GM12801 (cell line): ENCODE measurements around the gene FTL.

Experiments used
- TF ChIP-seq, protein P1 (sequence below): IDR thresholded peaks from one replicate; pipeline ENCODE4 v1.5.1; 2011; ENCODE audit warnings: control low read depth; ENCODE audit not compliant: insufficient read length; ENCODE audit errors: extremely low read depth

FTL gene

DNA sequence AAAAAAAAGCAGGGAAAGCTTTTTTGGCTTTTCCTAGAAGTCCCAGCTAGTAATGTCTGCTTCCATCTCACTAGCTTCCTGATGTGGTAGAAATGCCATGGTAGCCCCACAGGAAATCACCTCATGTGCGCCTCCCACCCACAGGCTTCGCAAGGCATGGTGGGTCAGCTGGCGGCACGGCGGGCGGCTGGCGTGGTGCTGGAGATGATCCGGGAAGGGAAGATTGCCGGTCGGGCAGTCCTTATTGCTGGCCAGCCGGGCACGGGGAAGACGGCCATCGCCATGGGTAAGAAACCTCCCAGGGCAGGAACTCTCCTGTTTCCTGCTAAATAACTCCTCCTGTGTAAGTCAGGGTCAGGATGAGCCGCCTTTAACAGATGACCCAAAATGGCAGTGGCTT, 39.0 kb downstream of the FTL start:
- TF ChIP-seq, protein P1, sequence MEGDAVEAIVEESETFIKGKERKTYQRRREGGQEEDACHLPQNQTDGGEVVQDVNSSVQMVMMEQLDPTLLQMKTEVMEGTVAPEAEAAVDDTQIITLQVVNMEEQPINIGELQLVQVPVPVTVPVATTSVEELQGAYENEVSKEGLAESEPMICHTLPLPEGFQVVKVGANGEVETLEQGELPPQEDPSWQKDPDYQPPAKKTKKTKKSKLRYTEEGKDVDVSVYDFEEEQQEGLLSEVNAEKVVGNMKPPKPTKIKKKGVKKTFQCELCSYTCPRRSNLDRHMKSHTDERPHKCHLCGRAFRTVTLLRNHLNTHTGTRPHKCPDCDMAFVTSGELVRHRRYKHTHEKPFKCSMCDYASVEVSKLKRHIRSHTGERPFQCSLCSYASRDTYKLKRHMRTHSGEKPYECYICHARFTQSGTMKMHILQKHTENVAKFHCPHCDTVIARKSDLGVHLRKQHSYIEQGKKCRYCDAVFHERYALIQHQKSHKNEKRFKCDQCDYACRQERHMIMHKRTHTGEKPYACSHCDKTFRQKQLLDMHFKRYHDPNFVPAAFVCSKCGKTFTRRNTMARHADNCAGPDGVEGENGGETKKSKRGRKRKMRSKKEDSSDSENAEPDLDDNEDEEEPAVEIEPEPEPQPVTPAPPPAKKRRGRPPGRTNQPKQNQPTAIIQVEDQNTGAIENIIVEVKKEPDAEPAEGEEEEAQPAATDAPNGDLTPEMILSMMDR: no peak

- TF ChIP-seq, protein P1: no peak
Measured at GRCh38 chr19:49004964-49005614, 40.0 kb downstream of the FTL start.

DNA sequence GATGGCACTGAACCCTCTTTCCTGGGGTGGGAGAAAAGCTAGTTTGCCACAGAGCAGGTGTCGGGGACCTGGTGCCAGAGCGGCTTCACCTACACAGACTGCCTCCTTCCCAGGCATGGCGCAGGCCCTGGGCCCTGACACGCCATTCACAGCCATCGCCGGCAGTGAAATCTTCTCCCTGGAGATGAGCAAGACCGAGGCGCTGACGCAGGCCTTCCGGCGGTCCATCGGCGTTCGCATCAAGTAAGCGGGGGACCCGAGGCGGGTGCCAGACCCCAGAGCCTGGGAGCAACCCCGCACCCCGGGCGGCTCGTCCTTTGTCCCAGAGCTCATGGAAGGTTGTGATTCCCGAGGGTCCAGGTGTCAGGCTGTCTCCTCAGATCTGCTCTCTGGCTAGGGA, 41.8 kb downstream of the FTL start:
- TF ChIP-seq, protein P1: no peak

- TF ChIP-seq, protein P1: no peak
Measured at GRCh38 chr19:49009828-49010227, 44.7 kb downstream of the FTL start.

DNA sequence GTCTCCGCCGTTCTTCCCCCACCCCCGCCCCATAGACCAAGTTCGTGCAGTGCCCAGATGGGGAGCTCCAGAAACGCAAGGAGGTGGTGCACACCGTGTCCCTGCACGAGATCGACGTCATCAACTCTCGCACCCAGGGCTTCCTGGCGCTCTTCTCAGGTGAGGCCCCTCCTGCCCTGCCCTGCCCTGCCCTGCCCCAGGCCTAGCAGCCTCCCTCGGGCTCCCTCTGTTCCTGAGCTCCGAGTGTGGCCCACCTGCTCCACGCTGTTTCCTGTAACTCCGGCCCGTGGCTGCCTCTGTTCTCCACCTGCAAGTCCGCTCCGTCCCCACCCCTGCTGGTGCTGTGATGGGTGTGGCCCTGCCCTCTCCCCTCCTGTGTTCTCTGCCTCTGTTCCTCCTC, 45.3 kb downstream of the FTL start:
- TF ChIP-seq, protein P1: no peak

DNA sequence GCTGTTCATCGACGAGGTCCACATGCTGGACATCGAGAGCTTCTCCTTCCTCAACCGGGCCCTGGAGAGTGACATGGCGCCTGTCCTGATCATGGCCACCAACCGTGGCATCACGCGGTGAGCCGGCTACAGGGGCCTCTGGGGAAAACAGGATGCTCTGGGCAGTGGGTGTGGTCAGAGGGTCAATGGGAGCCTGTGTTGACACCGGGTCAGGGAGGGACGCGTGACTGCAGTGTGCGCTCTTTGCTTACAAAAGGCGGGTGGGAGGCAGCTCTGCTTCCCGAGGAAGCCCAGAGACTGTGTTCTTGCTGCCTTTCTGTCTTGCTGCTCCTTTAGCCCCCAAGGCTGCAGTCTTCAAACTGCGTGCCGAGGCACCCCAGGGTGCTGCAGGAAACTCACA, 46.1 kb downstream of the FTL start:
- TF ChIP-seq, protein P1: no peak

GRCh38 chr19:49014123-49014869, 49.2 kb downstream of the FTL start:
- TF ChIP-seq, protein P1: no peak
